SU-DHL-6 (cell line): ENCODE data around the gene EMC7.

Source experiments
- H2AFZ ChIP-seq: fragments of 200-600 bp; sonication (generic); 2 replicates; pipeline ENCODE4 v1.6.1; 2014; ENCODE audit warnings: low read depth, mild to moderate bottlenecking, moderate library complexity, mixed read lengths, antibody characterized with exemption, low read length; ENCODE audit not compliant: severe bottlenecking
- H3F3A ChIP-seq: fragments of 200-600 bp; shearing (Covaris generic); 2 replicates; pipeline ENCODE4 v1.6.0; 2016; ENCODE audit warnings: antibody characterized with exemption, mild to moderate bottlenecking; ENCODE audit not compliant: insufficient read depth
- H3K27ac ChIP-seq: fragments of 200-600 bp; sonication (generic); 2 replicates; pipeline ENCODE4 v1.5.1; 2016; ENCODE audit warnings: low read depth, mild to moderate bottlenecking, low read length, moderate library complexity, mixed read lengths
- H3K27me3 ChIP-seq: fragments of 200-600 bp; sonication (generic), shearing (Covaris generic); 2 replicates; pipeline ENCODE4 v1.6.0; 2014; ENCODE audit warnings: mild to moderate bottlenecking, low read length
- H3K36me3 ChIP-seq: fragments of 200-600 bp; sonication (generic); 2 replicates; pipeline ENCODE4 v1.6.1; 2014; ENCODE audit warnings: mild to moderate bottlenecking, low read length, mixed read lengths
- H3K4me2 ChIP-seq: fragments of 300-600, 200-600 bp; shearing (Covaris generic), sonication (generic); 2 replicates; pipeline ENCODE4 v1.6.0; 2014; ENCODE audit warnings: low read length, low read depth, mild to moderate bottlenecking; ENCODE audit not compliant: poor library complexity, severe bottlenecking
- H3K4me3 ChIP-seq: fragments of 200-600 bp; sonication (generic); 2 replicates; pipeline ENCODE4 v1.5.1; 2014; ENCODE audit warnings: antibody characterized with exemption, low read length, mild to moderate bottlenecking, mixed read lengths; ENCODE audit not compliant: insufficient read depth, poor library complexity, severe bottlenecking
- H3K79me2 ChIP-seq: fragments of 200-600 bp; sonication (generic); 2 replicates; pipeline ENCODE4 v1.6.1; 2014; ENCODE audit warnings: mild to moderate bottlenecking, low read length, moderate library complexity; ENCODE audit not compliant: insufficient read depth
- H3K9ac ChIP-seq: fragments of 200-600 bp; sonication (generic); 2 replicates; pipeline ENCODE4 v1.7.0; 2014; ENCODE audit warnings: mild to moderate bottlenecking, low read length
- H3K9me2 ChIP-seq: fragments of 200-600 bp; sonication (generic); replicated peaks from 2 replicates; pipeline ENCODE4 v1.6.1; 2014; ENCODE audit warnings: low read length; ENCODE audit not compliant: insufficient read depth
- H3K9me3 ChIP-seq: fragments of 200-600 bp; sonication (generic); 2 replicates; pipeline ENCODE4 v1.6.1; 2014; ENCODE audit warnings: low read length, mixed read lengths; ENCODE audit not compliant: insufficient read depth
- H4K20me1 ChIP-seq: fragments of 200-600 bp; sonication (generic); 2 replicates; pipeline ENCODE4 v1.6.1; 2014; ENCODE audit warnings: low read depth, mild to moderate bottlenecking, antibody characterized with exemption, low read length, moderate library complexity, mixed read lengths
- EZH2phosphoT487 ChIP-seq: fragments of 200-600 bp; sonication (generic), shearing (Covaris generic); conservative IDR thresholded peaks from 2 replicates; pipeline ENCODE4 v1.6.1; 2018; ENCODE audit warnings: mild to moderate bottlenecking, antibody characterized with exemption, low read length, moderate library complexity, mixed read lengths
- TF ChIP-seq, protein P1 (sequence below): fragments of 200-600 bp; sonication (generic); IDR thresholded peaks from one replicate; pipeline ENCODE4 v1.5.1; 2017; ENCODE audit warnings: antibody characterized with exemption, mild to moderate bottlenecking, low read length, moderate library complexity; ENCODE audit not compliant: insufficient read depth, poor library complexity, severe bottlenecking

Gene EMC7

DNA sequence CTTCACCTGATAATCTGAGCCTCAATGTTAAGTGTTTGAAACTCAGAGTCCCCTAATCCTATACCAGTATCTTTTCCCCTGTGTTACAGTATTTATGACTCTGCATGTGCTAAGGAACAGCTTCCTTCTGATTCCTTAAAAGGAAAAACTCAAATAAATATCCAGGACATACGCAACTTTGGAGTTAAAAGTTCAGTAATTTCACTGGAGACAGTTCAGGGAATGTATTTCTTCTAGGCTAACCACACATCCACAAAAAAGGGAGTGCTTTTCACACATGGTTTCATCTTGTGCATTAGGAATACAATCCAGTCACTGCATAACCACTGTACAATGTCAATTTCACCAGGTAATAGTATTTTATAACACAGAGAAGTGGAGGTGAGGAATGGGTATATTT is 31.2 kb upstream of the EMC7 start:
- Histone ChIP-seq H2AFZ (no peak overlapping the region), H3K27me3 (no peaks in the 10 kb centered on the region), H3K79me2 (no peaks in the 10 kb centered on the region), H3K4me3 (no peak overlapping the region), H3K9me3 (no peaks in the 10 kb centered on the region), H3K36me3 (no peaks in the 10 kb centered on the region), H3K9me2 (no peaks in the 10 kb centered on the region), H3F3A (no peaks in the 10 kb centered on the region), H3K27ac (no peak overlapping the region), H3K9ac (no peak overlapping the region), H4K20me1 (no peaks in the 10 kb centered on the region), H3K4me2 (no peak overlapping the region)
- TF ChIP-seq, protein P1, sequence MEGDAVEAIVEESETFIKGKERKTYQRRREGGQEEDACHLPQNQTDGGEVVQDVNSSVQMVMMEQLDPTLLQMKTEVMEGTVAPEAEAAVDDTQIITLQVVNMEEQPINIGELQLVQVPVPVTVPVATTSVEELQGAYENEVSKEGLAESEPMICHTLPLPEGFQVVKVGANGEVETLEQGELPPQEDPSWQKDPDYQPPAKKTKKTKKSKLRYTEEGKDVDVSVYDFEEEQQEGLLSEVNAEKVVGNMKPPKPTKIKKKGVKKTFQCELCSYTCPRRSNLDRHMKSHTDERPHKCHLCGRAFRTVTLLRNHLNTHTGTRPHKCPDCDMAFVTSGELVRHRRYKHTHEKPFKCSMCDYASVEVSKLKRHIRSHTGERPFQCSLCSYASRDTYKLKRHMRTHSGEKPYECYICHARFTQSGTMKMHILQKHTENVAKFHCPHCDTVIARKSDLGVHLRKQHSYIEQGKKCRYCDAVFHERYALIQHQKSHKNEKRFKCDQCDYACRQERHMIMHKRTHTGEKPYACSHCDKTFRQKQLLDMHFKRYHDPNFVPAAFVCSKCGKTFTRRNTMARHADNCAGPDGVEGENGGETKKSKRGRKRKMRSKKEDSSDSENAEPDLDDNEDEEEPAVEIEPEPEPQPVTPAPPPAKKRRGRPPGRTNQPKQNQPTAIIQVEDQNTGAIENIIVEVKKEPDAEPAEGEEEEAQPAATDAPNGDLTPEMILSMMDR, result no peak
- no peak for TF ChIP-seq EZH2phosphoT487

DNA sequence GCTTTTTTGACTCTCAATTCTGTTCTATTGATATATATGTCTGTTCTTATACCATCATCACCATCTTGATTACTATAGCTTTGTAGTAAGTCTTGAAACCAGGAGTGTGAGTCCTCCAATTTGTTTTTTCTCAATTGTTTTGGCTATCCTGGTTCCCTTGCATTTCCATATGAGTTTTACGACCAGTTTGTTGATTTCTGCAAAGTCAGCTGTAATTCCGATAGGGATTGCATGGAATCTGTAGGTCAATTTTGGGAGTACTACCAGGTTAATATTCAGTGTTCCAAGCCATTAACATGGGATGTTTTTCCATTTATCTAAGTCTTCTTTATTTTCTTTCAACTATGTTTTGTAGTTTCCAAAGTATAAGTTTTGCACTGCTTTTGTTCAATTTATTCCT is 27.2 kb upstream of the EMC7 start:
- Histone ChIP-seq H3K9me3 (no peaks in the 10 kb centered on the region), H3K36me3 (no peaks in the 10 kb centered on the region), H3F3A (no peaks in the 10 kb centered on the region), H3K9ac (no peak overlapping the region), H3K27ac (no peak overlapping the region), H3K4me2 (no peak overlapping the region), H3K79me2 (no peaks in the 10 kb centered on the region), H3K9me2 (no peaks in the 10 kb centered on the region), H3K27me3 (no peaks in the 10 kb centered on the region), H3K4me3 (no peak overlapping the region), H2AFZ (no peak overlapping the region), H4K20me1 (no peaks in the 10 kb centered on the region)
- no peak for TF ChIP-seq EZH2phosphoT487
- TF ChIP-seq, protein P1, result no peak

DNA sequence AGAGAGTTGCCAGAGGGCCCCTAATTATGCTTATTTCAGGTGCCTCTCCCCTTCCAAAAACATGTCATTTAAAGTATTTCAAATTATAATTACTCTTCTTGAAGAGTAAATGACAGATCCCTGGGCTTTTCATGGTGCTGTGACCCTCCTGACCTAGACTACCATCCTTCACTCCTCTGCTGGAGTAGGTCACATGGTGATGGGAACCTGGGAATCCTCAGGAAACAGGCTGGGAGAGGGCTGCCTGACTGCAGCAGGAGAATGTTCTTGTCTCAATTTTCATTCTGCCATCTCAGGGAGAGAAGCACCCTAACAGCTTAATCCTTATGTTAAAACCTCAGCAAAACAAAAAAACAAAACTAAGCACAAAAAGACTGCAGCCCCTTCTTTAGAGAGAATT is 24.9 kb upstream of the EMC7 start:
- Histone ChIP-seq H3F3A (no peaks in the 10 kb centered on the region), H3K36me3 (no peaks in the 10 kb centered on the region), H3K9me2 (no peaks in the 10 kb centered on the region), H2AFZ (no peak overlapping the region), H4K20me1 (no peaks in the 10 kb centered on the region), H3K4me2 (no peak overlapping the region), H3K27me3 (no peaks in the 10 kb centered on the region), H3K27ac (no peak overlapping the region), H3K9me3 (no peaks in the 10 kb centered on the region), H3K79me2 (no peaks in the 10 kb centered on the region), H3K9ac (no peak overlapping the region), H3K4me3 (no peak overlapping the region)
- TF ChIP-seq, protein P1, result no peak
- no peak for TF ChIP-seq EZH2phosphoT487
